ENCODE measurements around the gene OR51G2.

OR51G2 gene

GRCh38 chr11:4886186-4886585, 33.0 kb downstream of the OR51G2 start:
- Histone ChIP-seq H3K4me1 (ENCODE audit: low read depth, poor library complexity, severe bottlenecking) (no peaks in the 10 kb centered on the region), H3K27ac (no peak overlapping the region), H3K36me3 (ENCODE audit: insufficient read depth) (no peaks in the 10 kb centered on the region), H3K4me2 (no peak overlapping the region), H4K20me1 (ENCODE audit: insufficient read depth) (no peaks in the 10 kb centered on the region), H2AFZ (ENCODE audit: low read depth) (no peak overlapping the region), H3K4me3 (IDR thresholded peaks at IDR 0.05; ENCODE audit: insufficient read depth, low read depth, low read length) (no peak overlapping the region), H3K9ac (no peak overlapping the region), H3K79me2 (ENCODE audit: insufficient read depth, low read depth) (no peaks in the 10 kb centered on the region), H3K27me3 (ENCODE audit: insufficient read depth, low read depth) (no peaks in the 10 kb centered on the region)
- no peak for TF ChIP-seq CTCF (conservative IDR thresholded peaks at IDR 0.05; ENCODE audit: low read depth, low read length)

- H2AFZ ChIP-seq (ENCODE audit: low read depth) = no peak overlapping the region
- H3K4me3 ChIP-seq (IDR thresholded peaks at IDR 0.05; ENCODE audit: insufficient read depth, low read depth, low read length) = no peak overlapping the region
- H3K4me1 ChIP-seq (ENCODE audit: low read depth, poor library complexity, severe bottlenecking) = no peaks in the 10 kb centered on the region
- no peak overlapping the region for H3K4me2 ChIP-seq
- no peak for TF ChIP-seq CTCF (conservative IDR thresholded peaks at IDR 0.05; ENCODE audit: low read depth, low read length)
- no peak overlapping the region for H3K27ac ChIP-seq
- H3K79me2 ChIP-seq (ENCODE audit: insufficient read depth, low read depth) = no peaks in the 10 kb centered on the region
- H3K36me3 ChIP-seq (ENCODE audit: insufficient read depth) = no peaks in the 10 kb centered on the region
- no peaks in the 10 kb centered on the region for H3K27me3 ChIP-seq (ENCODE audit: insufficient read depth, low read depth)
- no peaks in the 10 kb centered on the region for H4K20me1 ChIP-seq (ENCODE audit: insufficient read depth)
- H3K9ac ChIP-seq = no peak overlapping the region
Observed at GRCh38 chr11:4884361-4884760, 34.8 kb downstream of the OR51G2 start.

- H2AFZ ChIP-seq (ENCODE audit: low read depth) = no peak overlapping the region
- H4K20me1 ChIP-seq (ENCODE audit: insufficient read depth) = no peaks in the 10 kb centered on the region
- TF ChIP-seq CTCF (conservative IDR thresholded peaks at IDR 0.05; ENCODE audit: low read depth, low read length) = no peak
- no peaks in the 10 kb centered on the region for H3K36me3 ChIP-seq (ENCODE audit: insufficient read depth)
- no peaks in the 10 kb centered on the region for H3K4me1 ChIP-seq (ENCODE audit: low read depth, poor library complexity, severe bottlenecking)
- H3K4me3 ChIP-seq (IDR thresholded peaks at IDR 0.05; ENCODE audit: insufficient read depth, low read depth, low read length) = no peak overlapping the region
- H3K79me2 ChIP-seq (ENCODE audit: insufficient read depth, low read depth) = no peaks in the 10 kb centered on the region
- no peak overlapping the region for H3K4me2 ChIP-seq
- H3K27me3 ChIP-seq (ENCODE audit: insufficient read depth, low read depth) = no peaks in the 10 kb centered on the region
- no peak overlapping the region for H3K9ac ChIP-seq
- no peak overlapping the region for H3K27ac ChIP-seq
Observed at GRCh38 chr11:4882543-4882942, 36.6 kb downstream of the OR51G2 start.

GRCh38 chr11:4881860-4882500, 37.2 kb downstream of the OR51G2 start, which contains the start of gene OR51T1:
TSS of gene OR51T1 (plus strand) at chr11:4881900. CDS start at chr11:4881900, 0 bp downstream.
- H3K27me3 ChIP-seq (ENCODE audit: insufficient read depth, low read depth) = no peaks in the 10 kb centered on the region
- no peaks in the 10 kb centered on the region for H4K20me1 ChIP-seq (ENCODE audit: insufficient read depth)
- no peaks in the 10 kb centered on the region for H3K4me1 ChIP-seq (ENCODE audit: low read depth, poor library complexity, severe bottlenecking)
- H3K9ac ChIP-seq = no peak within 1 kb of the TSS
- no peaks in the 10 kb centered on the region for H3K36me3 ChIP-seq (ENCODE audit: insufficient read depth)
- H3K4me3 ChIP-seq (IDR thresholded peaks at IDR 0.05; ENCODE audit: insufficient read depth, low read depth, low read length) = no peak within 1 kb of the TSS
- H3K79me2 ChIP-seq (ENCODE audit: insufficient read depth, low read depth) = no peaks in the 10 kb centered on the region
- H3K27ac ChIP-seq = no peak within 1 kb of the TSS
- no peak for TF ChIP-seq CTCF (conservative IDR thresholded peaks at IDR 0.05; ENCODE audit: low read depth, low read length)
- no peak within 1 kb of the TSS for H3K4me2 ChIP-seq
- no peak within 1 kb of the TSS for H2AFZ ChIP-seq (ENCODE audit: low read depth)

All from KMS-11 (cell line).